Dedifferentiated amniotic fluid mesenchymal stem cell (primary cell): Measurements from ENCODE around the gene PFN3.
"Not testable (repeated sequence)": the region's sequence is repeated elsewhere in the genome, so short reads cannot be mapped to it uniquely, and the experiment has no call there.

Source experiments
- DNase-seq: peaks from one replicate; pipeline ENCODE4 v3.0.0-alpha.2; 2016; ENCODE audit errors: extremely low spot score

The PFN3 gene

GRCh38 chr5:177393206-177393765 lies 7.2 kb downstream of the PFN3 start:
- DNase-seq: no peak

GRCh38 chr5:177392765-177393164 lies 7.7 kb downstream of the PFN3 start:
- no peak for DNase-seq

- DNase-seq: peak; percentile 77
Observed at GRCh38 chr5:177390363-177391300, 9.8 kb downstream of the PFN3 start.

DNA sequence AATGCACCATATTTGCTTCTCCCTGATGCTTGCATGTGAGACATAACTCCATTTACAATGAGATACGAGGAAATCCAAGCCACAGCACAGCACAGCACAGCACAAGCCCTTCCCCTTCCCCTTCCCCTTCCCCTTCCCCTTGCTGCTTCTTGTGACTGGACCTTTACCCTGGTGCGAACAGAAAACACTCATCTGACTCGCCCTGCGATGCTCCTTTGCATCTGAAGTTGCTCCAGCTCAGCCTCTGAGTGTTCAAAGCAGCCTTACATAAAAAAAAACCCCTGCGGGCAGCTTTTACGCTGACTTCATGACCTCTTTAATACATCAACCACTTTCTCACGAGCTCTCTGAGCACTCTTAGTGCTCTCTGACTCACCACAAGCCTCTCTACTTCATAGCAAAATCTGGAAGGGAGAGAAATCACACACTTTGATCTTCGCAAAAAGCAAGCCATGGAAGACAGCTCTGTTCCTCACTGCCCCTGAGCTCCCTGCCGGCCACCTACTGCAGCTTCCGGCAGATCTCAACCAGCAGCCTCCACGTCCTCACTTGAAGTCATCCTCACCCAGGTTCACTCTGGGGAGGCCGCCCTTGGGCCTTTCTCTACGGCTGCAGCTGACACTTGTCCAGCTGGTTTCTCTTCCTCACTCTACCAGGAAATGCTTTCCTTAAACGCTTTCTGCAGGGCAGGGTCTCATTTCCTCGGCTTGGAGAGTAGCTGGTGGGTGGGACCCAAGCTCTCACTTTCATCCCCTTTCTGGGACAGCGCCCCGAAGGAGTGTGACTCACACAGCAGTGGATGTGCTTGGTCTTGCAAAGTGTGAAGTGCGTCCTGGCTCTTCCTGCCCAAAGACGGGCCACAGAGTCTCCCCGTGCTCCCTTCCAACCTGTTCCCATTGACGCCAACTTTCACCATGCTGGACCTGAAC lies 11.0 kb downstream of the PFN3 start:
- DNase-seq: peak; percentile 82

GRCh38 chr5:177388521-177389052 lies 11.9 kb downstream of the PFN3 start:
- no peak for DNase-seq

DNA sequence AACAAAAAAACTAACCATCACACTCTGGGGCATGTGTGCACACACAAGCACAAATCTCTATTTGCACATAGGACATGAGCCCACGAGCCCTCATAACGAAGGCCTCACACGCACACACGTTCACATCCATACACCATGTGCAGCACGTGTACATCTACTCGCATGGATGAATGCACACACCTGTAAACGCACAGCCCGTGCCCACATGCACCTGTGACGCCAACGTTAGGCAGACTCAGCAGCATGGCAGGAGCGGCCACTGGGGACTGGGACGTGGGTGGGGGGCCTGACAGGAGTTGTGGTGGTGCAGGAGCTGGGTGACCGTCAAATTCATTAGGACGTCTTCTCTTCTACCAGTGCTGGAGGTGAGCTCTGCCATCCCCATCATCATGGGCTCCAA lies 13.1 kb downstream of the PFN3 start:
- no peak for DNase-seq

DNA sequence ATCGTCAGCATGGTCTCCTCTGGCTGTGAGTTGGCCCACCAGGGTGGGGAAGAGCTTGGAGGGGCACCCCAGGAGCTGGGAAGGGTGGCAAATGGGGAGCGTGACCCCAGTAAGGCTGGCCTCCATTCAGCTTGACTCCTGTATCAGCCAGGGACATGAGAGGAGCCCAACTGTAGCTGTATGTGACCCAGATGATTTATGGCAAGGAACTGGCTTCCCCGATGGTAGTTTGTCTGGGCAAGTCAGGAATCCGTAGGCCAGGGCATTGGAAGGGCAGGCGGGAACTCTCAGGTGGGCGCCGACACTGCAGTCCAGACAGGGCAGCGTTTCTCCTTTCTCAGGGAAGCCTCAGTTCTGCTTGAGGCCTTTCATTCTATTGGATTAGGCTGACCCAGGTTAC lies 13.9 kb downstream of the PFN3 start:
- DNase-seq: no peak

- no peak for DNase-seq
Observed at GRCh38 chr5:177385720-177386119, 14.7 kb downstream of the PFN3 start.

GRCh38 chr5:177384134-177384533 lies 16.3 kb downstream of the PFN3 start, which contains the start of gene SLC34A1:
Gene SLC34A1 (plus strand): TSS chr5:177384434. CDS start chr5:177385742, 1,308 bp downstream.
- no peak for DNase-seq

- no peak for DNase-seq
Observed at GRCh38 chr5:177383181-177383580, 17.3 kb downstream of the PFN3 start.

- DNase-seq: no peak
Observed at GRCh38 chr5:177382423-177383029, 17.9 kb downstream of the PFN3 start.

GRCh38 chr5:177380805-177381126 lies 19.7 kb downstream of the PFN3 start:
- DNase-seq: no peak

- DNase-seq: peak; percentile 77
Observed at GRCh38 chr5:177378884-177379883, 21.3 kb downstream of the PFN3 start.

- DNase-seq: no peak
Observed at GRCh38 chr5:177377851-177378776, 22.3 kb downstream of the PFN3 start.

DNA sequence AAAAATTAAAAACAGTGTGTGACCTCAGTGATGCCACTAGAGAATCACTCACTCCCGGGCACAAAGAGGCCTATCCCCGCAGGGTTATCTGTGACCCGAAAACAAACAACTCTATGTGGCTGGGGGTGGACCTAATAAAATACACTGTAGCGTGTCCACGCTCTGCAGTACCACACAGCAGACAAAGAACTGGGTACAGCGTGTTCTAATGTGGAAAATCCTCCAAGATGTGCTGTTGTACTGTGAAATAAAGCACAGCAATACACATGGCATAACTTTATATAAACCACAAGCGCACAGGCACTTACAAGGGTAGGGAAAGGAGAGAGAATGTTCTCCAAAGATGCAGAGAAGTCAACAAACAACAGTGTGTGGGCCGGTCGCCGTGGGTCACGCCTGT lies 24.4 kb downstream of the PFN3 start:
- DNase-seq: no peak

DNA sequence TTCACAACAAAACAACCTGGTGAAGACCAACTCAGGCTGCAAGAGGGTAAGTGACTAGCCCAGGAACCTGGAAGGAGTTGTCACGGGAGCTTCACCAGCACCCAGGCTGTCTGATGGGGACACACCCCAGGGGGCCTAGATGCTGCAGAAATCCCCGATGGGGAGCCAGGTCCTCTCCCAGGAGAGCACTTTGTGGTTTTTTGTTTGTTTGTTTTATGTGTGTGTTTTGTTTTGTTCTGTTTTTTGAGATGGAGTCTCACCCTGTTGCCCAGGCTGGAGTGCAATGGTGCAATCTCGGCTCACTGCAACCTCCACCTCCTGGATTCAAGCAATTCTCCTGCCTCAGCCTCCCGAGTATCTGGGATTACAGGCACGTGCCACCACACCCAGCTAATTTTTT lies 24.9 kb downstream of the PFN3 start:
- not testable (repeated sequence) for DNase-seq

DNA sequence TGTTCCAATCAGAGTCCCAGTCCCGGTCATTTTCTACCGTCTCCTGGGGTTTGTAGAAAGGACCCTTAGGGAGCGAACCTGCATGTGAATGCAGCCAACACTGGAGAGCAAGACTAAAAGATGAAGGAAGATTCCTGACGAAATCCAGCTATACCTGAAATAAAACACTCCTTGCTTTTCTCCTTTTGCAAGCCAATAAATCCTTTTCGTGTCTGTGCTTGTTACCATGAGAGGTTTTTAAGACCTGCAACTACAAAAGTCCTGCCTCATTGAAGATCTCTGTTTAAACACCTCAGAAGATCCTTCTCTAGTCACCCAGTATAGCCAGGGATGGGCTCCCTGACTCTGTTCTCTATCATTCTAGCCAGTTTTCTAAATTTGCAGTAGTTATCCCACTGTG lies 26.2 kb downstream of the PFN3 start:
- no peak for DNase-seq

DNA sequence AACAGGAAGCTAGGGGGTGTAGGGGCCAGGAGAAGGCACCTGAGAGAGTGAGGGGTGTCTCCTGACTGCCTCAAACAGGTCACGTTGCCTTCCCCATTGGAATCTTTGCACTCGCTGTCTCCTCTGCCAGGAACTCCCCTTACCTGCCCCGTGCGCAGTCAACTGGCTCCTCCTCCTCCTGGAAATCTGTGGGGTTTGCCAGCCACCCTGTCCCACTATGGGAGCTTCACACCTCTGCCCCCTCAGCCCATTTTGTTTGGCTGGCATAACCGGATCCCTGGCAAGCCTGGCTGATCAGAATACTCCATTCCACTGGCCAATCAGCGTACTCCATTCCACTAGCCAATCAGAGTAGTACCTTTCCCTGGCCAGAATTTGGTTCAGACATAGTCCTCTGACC lies 26.7 kb downstream of the PFN3 start:
- DNase-seq: no peak

GRCh38 chr5:177372910-177373309 lies 27.6 kb downstream of the PFN3 start:
- DNase-seq: no peak
